CD4-positive, alpha-beta T cell treated with Interleukin-6 for 4 hours (primary cell): Measurements from ENCODE around the gene GTPBP4.

Source experiments
- DNase-seq: peaks from one replicate; pipeline ENCODE4 v3.0.0-alpha.2; 2020; ENCODE audit warnings: mixed read lengths

Gene GTPBP4

GRCh38 chr10:968546-969199 lies 19.6 kb upstream of the GTPBP4 start:
- no peak for DNase-seq

- no peak for DNase-seq
Measured at GRCh38 chr10:969473-970150, 18.6 kb upstream of the GTPBP4 start.

DNA sequence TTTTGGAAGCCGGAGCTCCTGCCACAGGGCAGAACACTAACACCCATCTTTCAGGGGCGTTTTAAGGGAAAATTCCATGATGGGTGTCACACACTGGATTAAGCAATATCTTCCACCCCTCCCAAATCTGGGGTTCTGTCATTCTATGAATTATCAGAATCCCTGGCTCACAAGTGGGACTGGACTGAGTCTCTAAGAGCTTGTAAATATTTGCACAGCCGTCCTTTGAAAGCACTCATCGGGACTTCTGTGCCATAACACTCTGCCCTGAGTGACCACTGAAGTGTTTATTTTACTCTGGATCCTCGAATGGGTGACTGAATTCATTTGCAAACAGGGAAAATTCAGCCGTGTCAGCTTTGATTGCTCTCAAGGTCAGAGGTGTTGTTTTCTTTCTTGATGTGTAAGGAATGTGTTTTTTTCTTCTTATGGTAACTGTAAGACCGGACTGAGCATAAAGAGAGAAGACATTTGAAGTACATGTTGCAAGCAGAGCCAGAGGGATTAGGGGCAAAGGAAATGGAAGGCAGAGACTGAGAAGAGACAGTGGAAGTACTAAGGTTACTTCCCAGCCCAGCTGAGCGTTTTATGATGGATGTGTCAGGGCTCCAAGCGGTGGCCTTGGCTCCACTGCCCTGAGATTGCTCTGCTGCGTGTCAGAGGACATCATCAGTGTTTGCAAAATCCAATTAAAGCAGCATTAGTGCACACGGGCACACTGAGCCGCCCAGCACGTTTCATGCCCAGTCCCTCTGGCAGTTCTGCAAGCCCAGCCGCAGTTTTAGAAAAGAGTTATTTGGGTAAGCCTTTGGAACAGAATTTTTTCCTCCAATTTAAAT lies 17.7 kb upstream of the GTPBP4 start:
- DNase-seq: no peak

DNA sequence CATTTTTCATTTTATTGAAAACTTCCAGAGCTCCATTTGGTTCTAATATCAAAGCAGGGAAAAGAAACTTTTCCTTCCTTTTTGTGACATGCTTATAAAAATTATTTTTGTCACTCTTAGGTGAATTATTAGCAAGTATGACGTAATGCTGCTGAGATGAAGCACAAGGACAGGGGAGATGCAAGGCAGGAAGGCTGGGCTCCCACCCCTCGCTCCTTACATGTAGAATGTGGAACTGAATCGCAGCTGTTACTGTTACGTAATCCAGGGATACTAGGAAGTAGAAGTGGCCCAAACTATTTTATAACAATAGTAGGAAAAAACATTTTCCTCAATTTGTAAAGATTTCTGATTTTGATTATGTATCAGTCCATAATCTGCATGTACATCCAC lies 17.1 kb upstream of the GTPBP4 start:
- DNase-seq: no peak

- no peak for DNase-seq
Measured at GRCh38 chr10:971613-972012, 16.6 kb upstream of the GTPBP4 start.

- no peak for DNase-seq
Measured at GRCh38 chr10:972763-973162, 15.5 kb upstream of the GTPBP4 start.

DNA sequence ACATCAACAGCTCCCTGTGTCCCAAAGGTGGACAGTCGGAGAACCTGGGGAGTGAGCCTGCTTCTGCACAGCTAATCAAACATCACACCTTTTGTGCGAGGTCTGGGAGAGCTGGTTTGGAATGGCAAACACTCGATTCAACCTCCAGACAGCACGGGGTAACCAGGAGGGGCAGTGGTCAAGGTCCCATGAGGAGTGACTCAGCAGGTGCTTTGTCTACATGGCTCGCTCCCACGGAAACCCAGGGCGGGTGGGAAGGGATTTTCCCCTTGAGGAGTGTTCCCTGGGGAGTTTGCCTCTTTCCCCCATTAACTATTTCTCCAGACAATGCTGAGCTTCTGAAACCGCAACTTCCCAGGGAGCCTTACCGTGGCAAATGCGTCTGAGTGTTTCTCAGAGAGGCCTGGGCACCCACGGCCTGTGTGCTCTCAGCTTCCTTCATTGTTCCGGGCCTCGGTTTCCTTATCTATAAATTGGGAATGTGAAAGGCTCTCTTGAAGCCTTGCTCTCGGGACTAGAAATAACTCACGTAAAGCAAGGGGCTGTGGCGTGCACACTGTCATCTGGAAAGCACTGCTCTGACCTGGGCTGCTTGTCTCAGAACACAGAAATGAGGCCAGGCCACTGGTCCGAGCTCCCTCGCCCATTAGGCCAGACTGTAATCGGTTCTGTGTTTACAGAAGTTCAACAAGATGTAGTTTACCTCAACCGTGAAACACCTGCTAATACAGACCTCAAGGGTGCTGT lies 14.0 kb upstream of the GTPBP4 start:
- no peak for DNase-seq

DNA sequence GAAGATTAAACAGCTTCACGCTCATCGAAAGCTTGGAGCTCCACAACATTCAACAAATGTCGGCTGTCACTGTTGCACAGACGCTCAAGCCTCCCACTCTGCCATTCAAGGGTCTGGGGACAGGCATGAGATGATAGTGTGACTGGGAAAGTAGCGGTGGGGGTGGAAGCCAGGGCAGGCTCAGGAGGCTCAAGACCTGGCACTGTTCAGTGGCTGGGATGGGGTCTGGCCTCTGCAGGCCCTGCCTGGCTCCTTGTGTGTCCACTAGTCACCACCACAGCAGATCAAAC lies 13.5 kb upstream of the GTPBP4 start:
- DNase-seq: no peak

DNA sequence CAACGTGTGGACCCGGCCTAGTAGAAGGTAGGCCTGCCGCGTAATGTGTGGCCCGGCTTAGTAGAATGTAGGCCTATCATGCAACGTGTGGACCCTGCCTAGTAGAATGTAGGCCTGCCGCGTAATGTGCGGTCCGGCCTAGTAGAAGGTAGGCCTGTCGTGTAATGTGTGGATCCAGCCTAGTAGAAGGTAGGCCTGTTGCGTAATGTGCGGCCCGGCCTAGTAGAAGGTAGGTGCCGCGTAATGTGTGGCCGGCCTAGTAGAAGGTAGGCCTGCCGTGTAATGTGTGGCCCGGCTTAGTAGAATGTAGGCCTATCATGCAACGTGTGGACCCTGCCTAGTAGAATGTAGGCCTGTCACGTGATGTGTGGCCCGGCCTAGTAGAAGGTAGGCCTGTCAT lies 11.9 kb upstream of the GTPBP4 start:
- DNase-seq: no peak

DNA sequence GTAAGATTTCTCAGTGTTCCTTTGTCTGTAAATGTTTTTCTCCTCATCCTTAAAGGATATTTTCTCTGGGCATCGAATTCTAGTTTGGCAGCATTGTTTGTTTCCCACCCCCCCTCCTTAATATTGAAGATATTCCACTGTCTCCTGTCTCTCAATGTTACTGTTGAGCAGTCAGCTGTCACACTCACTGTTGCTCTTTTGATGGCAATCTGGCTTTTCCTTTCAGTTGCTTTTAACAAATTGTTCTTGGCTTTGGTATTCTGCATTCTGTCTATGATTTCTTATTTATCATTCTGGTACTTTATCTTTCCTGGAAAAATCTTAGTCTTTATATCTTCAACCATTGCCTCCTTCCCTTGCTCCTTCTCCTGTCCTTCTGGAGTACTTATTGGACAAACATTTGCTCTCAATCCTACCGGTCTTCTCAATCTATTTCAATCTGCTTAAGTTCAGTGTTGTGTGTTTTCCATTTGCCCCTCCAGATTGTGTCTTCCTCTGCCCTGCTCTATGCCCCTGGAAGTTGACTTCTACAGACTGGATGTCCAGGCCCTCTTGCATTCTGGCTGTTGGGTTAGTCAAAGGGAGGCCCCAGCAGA lies 9.3 kb upstream of the GTPBP4 start:
- no peak for DNase-seq

DNA sequence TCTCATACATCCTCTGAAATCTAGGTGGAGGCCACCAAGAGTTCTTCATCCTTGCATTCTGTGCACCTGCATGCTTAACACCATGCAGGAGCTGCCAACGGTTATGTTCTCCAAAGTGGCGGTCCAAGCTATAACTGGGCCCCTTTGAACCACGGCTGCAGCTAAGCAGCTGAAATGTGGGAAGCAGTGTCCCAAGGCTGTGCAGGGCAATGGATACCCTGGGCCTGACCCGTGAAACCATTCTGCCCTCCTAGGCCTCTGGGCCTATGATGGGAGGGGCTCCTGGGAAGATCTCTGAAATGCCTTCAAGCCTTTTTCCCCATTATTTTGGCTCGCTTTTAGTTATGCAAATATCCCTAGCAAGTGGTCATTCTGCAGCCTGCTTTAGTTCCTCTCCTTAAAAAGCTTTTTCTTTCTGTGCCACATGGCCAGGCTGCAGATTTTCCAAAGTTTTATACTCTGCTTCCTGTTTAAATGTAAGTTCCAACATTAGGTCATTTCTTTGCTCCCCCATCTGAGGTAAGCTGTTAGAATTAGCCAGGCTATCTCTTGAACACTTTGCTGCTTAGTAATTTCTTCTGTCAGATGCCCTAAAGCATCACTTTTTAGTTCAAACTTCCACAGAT lies 7.7 kb upstream of the GTPBP4 start:
- DNase-seq: no peak

DNA sequence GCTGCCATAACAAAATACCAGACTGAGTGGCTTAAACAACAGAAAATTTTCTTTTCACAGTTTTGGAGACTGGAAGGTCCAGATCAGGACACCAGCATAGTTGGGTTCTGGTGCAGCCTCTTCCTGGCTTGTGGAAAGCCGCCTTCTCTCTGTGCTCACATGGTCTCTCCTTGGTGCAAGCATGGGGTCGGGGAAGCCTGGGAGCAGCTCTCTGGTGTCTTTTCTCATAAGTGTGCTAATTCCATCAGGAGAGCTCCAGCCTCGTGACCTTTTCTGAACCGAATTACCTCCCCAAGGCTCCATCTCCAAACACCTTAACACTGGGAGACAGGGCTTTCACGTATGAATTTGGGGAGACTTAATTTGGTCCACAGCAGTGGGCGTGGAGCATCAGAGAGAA lies 4.8 kb upstream of the GTPBP4 start:
- no peak for DNase-seq

DNA sequence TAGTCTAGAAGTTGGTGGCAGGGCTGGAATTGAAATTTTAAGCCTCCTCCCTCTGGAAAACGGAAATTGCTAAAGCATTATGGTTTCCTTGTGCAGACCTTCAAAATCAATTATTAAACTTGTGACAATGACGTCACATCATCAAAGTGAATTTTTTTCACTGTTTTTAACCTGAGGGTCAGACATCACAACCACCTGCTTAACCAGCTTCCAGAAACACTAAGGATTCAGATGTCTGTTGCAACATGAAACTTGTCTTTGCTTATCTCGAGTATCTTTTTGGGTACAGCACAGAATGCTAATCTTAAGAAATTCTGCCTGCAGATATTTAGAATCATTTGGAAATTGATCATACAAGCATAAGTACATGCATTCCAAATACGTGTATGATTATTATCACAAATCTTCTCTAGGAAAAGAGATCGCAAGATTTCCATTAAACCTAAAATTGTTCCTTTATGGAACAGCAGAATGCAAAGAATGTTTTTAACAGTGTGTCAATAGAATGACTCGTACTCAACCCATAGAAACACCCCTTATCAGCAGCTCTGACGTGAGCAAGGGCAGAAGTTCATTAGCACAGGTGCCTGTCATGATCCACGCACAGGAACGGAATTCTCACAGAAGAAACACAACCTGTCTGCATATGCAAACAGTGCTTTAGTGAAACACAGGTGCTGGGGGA lies 4.1 kb upstream of the GTPBP4 start:
- DNase-seq: no peak

DNA sequence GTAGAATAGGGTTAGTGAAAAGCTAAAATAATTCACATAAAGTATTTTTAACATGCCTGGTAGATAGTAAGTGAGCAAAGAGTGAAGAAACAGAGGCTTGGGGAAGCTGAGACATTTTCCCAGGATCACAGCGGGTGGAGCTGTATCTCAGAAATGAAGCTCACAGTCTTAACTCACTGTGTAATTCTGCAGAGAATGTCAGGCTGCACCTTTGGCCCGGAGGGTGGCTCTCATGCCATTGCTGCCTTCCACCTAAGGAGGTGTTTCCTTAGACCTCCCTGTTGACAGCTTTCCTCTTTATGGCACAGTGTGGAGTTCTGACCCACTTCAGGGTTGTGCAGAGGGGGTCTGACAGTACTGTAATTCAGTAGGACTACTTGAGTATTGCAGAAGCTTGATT lies 2.9 kb upstream of the GTPBP4 start:
- no peak for DNase-seq

GRCh38 chr10:986137-986825 lies 2.0 kb upstream of the GTPBP4 start:
- no peak for DNase-seq

DNA sequence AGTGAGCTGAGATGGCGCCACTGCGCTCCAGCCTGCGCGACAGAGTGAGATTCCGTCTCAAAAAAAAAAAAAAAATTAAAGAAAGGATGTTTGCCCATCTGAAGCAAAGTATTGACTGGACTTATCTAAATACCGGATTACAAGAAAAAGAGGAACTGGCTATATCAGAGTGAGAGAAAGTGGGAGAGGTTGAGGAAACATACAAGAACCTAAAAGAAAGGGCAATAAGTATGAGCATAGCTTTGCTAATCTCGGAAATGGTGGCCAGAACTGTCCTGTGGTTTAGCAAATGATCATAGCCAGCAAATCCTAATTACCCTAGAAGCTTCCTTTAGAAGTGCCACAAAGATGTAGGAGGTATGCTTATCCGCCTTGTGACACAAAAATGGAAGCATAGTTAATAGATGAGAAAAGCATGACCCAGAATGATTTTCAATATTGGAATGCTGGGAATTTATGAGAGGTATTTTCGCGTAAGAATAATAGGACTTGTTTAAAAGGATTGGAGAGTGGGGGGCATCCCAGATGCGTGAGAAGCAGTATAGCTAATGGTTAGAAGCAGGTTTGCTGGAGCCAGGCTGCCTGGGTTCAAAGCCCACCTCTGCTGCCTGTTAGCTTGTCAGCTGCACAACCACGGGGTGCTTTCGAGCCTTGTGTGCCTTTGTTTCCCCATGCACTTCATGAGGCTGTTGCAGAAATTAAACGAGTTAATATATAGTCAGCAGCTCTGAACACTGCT lies 1.2 kb upstream of the GTPBP4 start:
- no peak for DNase-seq

DNA sequence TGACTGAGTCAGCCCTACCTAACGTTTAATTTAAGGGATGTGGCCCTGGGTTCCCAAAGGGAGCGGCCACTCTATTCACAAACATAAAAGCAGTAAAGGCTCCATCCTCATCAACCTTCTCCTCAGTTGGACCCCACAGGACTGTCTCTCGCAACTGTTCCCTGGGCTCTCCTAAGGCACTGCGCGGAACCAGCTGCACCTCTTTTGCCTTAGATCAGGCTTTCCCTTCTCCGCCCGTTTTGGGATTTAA lies 689 bp upstream of the GTPBP4 start:
- DNase-seq: no peak

- no peak for DNase-seq
Measured at GRCh38 chr10:988667-989545, 672 bp downstream of the GTPBP4 start.

- no peak for DNase-seq
Measured at GRCh38 chr10:990808-991207, 2.6 kb downstream of the GTPBP4 start.

- no peak for DNase-seq
Measured at GRCh38 chr10:992467-992866, 4.2 kb downstream of the GTPBP4 start.
